Stimulated activated CD8-positive, alpha-beta memory T cell treated with anti-CD3 and anti-CD28 coated beads, Interleukin-7, amount 100 ng/mL, for 24 hours (primary cell): ENCODE measurements around the gene SMAD6.

Experiments
- DNase-seq: peaks from one replicate; pipeline ENCODE4 v3.0.0-alpha.2; 2020; ENCODE audit warnings: low read depth

The SMAD6 gene

DNA sequence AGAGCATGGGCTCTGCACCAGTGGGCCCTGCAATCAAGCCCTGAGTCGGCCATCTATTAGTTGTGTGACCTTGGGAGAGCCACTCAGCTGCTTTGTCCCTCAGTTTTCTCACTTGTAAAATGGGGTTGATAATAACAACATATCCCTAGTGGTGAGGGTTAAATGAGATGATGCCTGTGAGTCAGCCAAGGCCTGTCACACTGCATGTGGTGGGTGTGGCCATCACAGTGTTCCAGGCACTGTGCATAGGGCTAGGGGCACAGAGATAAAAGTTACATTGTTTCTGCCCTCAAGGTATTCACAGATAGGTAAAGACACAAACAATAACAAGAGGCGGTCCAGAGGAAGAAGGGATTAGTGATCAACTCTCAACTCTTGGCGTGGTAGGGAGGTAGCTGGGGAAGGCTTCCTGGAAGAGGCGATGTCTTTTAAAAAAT is 19.5 kb downstream of the SMAD6 start:
- no peak for DNase-seq

DNA sequence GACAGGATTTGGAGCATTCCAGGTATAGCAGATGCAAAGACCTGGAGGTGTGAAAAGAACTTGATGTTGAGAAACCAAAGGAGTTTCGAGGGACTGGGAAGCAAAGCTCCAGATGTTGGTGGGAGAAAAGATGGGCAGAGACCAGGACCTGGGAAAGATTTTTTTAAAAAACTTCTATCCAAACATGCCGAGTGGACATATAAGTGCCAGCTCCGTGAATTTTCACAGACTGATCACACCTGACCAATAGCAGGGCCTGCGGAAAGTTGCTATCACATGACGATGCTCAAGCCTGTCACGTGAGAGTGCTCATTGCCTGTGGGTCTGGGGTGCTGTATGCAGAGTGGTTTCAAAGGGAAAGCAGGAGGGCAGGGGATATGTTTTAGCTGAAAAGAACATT is 19.9 kb downstream of the SMAD6 start:
- no peak for DNase-seq

DNA sequence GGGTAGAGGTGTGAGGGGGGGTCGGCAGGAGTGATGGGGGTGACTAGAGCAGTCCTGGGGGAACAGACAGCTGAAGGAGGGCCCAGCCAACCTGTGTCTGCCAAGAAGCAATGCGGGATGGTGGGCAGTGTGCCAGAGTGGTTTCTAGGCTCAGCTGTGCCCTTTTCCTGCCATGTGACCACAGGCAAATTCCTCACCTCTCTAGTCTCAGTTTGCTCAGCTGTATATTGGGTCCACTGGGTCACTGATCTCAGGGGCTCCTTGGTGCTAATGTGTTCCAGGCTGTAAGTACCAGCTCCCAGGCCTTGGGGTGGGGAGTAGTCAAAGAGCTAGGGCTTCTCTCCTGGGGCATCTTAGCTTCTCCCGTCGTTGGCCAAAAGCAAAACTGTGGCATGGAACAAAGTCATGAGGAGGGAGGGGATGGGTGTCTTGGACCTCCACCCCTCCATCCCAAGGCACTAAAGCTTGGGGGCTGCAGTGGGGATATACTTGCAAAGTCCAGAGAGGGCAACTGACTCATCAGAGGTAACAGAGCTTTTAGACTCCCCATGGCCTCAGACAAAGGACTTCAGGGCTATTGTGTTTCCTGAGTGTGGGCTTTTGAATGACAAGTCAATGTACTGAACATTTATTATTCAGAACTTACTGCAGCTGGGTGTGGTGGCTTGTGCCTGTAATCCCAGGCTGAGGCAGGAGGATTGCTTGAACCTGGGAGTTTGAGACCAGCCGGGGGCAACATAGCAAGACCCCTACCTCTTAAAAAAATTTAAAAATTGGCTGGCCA is 20.9 kb downstream of the SMAD6 start:
- no peak for DNase-seq

DNA sequence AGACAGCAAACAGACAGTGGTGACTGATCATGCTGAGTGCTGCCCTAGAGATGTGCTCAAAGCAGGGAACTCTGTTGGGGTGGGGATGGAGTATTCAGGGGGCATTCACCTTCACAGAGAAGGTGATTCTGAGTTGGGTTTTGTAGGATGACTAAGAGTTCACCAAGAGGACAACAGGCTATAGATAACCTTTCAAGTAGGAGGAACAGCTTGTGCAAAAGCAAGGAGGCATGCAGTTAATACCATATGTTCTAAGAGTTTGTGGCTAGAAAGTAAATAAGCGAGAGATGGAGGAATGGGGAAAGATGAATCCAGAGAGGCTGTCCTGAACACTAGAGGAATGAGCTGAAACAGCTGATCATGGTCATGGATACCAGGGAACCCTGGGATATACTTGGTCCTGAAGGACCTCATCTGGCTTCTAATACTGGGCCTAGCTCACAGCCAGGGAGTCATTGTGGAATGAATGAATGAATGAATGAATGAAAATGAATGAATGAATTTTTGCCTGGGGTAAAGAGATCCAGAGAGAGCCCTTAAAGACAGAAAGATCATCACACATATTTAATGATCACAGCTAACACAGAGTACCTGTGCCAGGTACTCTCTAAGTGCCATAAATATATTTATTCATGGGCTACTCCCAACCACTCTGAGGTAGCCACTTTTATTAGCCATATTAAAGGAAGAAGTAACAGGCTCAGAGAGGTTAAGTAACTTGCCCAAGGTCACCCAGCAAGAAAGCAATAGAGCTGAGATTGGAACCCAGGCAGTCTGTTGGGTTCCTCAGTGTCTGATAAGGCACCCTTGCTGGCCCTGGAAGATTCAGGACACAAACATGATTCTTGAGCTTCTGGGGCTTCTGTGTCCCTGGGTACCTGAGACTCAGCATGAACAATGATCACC is 22.0 kb downstream of the SMAD6 start:
- no peak for DNase-seq

DNA sequence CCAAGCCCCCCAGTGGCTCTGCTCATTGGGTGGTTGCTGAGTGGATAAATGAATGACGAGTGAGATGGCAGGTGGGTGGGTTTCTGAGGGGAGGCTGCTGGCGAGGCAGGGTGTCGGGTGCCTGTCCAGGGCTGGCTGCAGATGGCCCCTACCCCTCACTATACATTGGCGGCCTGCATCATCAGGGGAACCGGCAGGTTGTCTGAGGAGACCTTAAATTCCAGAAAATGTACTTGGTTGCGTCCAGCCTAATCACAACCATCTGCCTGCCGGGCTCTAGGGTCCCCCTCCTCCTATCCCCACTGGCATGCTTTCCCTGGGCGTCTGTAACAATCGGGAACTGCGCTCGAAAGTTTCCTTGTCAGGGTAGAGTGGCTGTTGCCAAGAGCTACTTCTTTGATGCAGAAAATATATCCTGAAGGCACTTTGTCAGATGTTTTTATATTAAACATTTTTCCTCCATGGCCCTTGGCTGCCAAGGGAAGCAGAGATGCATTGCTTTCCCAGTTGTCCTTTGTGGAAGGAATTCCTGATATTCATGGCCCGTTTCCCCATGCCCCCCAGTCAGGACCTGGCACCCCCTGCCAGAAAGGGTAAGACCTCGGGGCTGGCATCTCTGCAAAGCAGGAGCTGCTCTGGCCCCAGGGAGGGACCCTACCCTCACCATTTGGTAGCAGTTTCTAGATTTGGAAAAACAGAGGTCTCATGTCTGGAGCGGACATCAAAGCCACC is 22.9 kb downstream of the SMAD6 start:
- no peak for DNase-seq

DNA sequence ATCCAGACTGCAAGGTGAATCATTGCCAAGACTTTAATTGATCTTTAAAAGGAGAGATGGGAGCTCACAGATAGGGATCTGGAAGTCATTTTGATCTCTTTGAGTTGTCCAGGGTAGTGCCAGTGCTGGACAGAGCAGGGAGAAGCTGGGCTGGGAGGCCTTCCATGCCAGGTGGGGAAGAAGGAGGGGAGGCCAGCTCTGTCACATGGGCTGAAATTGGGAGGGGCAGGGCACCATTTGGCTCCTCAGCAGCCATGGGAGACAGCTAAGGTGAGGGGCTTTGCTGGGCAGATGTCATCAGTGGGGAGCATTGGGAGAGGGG is 23.4 kb downstream of the SMAD6 start:
- no peak for DNase-seq

DNA sequence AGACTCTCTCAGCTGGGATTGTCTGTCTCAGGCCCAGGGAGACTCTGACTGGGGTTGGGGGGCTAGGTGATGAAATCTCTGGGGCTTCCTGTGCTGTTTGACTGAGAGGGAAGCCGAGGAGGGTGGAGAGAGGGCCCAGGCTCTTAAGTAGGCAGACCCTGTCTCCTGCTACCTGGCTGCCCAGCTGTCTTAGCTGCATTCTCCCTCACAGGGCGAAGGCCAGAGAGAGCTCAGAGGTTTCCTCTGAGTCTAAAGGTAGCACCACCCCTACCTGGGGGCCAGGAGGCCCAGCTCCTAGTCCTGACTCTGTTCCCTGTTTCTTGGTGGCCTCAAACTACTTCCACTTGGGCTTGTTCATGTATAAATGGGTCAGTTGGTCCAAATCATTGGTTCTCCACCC is 24.4 kb downstream of the SMAD6 start:
- no peak for DNase-seq

DNA sequence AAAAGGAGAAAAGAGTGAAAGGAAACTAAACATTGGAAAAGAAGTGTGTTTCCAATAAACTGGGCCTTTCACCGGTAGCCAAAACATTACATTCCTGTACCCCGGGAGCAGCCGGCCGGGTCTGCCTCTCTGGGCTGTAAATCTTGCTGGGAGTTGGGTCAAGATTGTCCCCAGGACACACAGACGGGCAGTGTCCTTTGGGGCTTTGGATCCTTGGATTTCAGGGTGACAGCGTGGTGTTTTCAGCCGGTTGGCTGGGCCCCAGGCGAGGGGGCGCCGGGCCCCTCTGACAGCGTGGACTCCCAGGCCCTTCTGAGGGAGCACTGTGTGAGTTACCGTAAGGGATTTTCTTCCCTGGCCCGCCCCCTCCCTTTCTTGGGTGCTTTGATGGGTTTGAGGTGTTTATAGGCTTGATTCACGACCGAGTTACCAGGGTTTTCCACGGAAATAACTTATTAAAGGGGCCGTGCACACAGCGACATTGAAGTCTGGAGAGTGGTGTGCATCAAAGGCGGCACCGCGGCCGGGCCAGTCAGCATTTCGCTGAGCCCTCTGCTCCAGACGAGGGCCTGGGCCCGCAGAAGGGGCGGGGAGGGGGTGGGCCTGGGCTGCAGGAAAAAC is 27.4 kb downstream of the SMAD6 start:
- no peak for DNase-seq

DNA sequence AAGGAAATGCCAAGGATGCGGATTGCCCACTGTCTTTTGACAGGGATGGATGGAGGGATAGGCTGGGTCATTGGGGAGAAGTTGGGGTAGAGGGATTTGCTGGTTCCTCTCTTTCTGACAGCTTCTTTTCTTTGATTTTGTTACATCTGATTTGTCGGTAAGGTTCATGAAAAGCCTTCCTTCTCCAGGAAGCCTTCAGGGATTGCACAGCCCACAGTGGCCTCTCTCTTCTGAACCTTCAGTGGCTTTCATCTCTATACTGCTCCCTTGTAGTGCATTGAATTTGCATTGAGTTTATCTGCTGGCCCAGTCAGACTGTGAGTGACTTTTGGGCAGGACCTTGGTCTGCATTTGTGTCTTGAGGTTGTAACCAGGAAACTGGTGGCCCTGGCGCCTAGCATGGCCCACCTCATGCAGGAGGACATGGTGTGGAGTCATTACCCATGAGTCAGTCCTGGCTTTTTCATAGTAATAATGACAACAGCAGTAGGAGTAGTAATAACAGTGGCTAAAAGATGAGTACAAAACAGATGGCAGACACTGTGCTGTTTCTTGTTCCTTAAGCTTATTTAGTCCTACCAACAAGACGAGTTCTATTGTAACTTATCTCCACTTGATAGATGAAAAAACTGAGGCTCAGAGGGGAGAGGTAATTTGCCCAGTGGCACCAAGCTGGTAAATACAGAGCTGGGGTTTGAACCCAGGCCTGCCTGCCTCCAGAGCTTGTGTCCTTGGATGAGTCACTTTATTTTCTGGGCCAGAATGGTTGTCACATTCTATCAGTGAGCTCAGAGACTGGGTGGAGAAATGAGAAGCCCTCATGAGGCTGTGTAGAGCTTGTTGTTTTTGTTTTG is 28.4 kb downstream of the SMAD6 start:
- DNase-seq: no peak

DNA sequence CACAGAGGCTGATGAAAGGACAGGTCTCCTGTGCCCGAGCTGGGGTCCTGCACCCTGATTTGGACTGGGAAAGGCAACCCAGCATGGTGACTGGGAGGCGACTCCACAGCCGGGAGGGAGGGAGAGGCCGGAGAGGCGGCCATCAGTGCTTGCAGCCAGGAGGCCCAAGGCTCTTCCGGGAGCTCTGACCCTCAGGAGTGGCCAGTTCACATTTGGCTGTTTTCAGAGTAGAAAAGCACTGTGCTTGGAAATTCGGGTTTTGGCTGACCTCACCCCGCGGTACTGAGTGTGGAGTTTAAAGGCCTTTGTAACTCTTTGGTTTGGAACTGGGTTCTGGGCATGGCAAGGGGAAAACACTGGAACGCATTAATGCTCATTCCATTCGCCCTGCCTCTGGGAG is 31.9 kb downstream of the SMAD6 start:
- no peak for DNase-seq

DNA sequence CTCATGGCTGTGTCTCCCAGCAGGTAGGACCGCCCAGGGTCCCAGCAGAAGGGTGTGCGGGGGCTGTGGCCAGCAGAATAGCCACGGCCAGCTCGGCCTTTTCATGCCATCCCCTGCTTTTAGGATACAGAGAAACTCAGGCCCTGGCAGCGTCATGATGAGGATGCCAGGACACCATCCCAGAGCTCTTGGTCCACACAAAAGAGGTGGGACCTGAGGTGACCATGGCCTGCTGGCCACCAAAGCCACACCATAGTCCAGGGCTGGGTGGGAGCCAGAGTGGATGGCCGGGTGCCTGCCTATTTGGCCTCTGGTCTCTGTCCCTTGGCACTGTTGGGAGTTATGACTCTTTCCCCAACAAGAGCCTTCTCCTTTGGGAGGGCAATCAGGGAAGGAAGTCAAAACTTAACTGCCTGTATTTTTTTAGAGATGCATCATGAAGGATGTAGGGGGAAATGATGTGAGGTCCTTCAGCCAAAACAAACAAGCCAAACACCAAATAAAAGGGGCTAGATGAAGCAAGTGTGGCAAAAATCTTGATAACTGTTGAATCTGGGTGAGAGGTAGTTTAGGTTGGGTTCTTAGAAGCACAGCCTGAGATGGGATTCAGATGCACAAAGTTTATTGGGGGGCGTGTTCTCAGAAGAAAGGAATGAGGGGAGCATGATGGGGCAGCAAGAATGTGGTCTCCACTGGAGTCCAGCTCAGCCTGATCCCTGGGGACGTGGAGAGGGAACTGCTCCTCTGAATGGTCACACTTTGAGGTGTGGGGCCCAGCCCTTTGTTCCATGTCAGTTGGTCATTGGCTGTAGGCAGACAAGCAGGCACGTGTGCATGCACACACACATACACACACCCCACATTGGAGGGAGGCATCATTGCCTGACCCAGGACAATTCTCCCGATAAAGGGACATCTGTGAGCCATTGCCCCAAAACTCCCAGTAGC is 33.2 kb downstream of the SMAD6 start:
- no peak for DNase-seq

DNA sequence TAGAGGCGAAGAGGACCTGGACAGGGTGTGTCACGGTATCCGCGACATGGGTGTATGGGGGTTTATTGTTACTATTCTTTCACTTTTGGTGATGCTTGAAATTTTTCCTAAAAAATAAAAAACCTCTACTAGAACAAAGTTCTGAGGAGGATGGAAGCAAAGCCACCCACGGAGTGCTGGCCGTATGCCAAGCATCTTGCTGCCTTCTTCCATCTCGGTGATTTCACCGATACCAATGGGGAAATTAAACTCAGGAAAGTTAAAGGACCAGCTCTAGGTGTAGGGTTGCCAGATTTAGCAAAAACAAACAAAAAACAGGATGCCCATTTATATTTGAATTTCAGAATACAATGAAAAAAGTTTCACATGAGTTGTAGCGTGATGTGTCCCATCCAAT is 33.9 kb downstream of the SMAD6 start:
- no peak for DNase-seq

DNA sequence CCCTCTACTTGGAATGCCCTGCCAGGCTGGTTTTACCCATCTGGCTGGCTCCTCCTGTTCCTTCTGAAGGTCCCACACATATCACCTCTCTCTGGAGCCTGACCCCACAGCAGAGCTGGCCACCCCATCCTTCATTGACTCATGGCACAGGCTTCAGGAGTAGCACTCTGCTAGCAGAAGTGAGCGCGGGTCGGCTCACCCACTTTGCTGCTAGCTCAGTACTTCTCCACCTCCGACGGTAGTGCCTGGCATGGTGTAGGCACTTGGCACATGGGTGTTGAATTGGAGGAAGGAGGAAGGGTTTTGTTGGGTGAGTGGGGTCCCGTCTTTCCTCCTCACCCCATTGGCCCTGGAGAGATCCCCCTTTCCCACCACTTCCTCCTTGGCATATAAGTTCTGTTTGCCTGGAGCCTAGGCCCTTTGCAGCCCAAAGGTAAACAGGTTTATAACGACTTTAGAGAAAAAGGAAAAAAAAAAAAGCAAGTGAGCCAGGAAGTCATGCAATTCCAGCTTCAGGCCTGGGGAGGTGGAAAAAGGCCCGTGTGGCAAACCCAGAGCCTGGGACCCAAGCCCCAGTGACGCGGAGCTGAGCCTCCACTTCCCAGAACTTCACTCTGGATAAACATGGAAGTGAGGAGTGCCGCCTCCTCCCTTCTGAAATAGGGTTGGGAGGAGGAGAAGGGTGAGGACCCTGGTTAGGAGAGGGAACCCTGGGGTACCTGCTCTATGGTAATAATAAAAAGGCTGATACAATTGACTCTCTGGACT is 35.4 kb downstream of the SMAD6 start:
- DNase-seq: no peak

DNA sequence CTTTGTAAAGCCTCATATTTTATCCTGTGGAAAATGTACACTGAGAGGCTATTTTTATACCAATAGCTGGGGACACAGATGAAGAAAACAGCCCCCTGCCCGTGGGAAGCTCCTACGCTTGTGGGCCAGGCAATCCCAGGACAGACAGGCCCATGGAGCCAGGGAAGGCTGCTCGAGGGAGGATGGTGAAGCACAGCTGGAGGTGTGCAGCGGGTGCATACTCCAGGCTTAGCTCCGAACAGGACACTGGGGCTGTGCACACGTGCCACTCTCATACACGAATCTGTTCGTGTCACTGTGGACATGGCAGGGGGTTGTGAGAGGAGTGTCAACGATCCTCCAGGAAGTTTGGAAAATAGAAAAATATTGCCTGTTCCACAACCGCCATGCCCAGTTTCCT is 36.1 kb downstream of the SMAD6 start:
- DNase-seq: no peak

DNA sequence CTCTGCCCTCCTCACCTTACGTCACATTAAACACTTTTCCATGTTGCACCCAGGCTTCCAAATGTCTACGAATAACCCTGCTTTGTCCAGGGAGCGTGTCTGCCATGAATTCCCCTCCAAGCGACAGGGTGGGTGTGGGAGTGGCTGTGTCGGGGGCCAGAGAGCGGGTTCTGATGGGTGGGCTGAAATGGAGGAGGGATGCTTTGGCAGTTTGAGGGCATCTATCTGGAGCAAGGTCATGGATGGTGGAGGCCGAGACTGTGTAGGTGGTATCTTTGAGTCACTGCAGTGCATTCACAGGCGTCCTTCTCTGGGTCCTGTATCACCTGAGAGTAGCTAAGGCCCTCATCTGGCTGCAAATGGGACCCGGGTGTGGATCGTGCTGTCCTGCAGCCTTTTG is 36.6 kb downstream of the SMAD6 start:
- DNase-seq: no peak

DNA sequence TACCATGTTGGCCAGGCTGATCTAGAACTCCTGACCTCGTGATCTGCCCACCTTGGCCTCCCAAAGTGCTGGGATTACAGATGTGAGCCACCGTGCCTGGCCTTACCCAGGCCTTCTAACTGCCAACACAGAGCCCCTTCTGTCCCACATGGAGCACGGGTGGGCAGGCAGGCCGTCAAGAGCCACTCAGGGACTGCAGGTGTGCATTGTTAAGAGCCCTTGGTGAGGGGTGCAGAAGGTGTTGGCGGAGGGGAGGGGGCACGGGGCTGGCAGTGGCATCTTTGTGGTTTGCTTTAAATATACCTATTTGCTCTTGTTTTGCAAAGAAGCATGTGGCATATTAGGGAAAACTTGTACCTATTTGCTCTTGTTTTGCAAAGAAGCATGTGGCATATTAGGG is 37.3 kb downstream of the SMAD6 start:
- DNase-seq: no peak

DNA sequence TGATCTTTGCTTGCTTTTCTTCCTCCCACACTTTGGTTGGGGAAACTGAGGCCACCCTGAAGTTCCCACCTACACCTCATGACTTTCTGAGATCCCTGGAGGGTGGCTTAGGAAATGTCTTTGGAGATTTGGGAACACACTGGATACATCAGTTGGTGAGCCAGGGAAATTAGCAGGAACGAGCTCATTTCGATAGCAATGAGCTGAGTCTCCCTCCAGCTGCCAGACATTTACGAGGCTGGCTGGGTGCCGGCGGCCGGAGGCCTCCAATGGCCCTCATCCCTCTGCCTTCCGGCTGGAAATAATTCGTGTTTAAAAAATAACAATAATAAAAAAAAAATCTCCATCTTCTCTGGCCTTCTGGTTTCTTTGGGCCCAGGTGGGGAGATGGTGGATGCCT is 38.8 kb downstream of the SMAD6 start:
- DNase-seq: no peak

DNA sequence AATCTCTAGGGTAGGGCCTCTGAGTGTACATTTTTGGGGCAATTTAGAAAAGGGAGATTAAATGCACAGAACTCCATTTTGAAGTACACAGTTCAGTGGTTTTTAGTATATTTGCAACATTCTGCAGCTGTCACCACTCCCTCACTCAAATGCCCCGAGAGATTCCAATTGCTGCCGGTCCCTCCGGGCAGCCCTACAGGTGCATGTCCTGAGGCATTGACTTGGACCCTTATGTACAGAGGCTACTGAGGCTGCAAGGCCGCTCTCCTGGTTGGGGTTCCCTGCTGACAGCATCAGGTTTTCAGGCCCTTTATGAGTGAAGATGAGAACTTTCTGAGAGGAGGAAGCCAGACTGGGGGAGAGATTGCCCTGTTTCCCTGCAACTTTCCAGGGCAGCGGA is 39.6 kb downstream of the SMAD6 start:
- no peak for DNase-seq

DNA sequence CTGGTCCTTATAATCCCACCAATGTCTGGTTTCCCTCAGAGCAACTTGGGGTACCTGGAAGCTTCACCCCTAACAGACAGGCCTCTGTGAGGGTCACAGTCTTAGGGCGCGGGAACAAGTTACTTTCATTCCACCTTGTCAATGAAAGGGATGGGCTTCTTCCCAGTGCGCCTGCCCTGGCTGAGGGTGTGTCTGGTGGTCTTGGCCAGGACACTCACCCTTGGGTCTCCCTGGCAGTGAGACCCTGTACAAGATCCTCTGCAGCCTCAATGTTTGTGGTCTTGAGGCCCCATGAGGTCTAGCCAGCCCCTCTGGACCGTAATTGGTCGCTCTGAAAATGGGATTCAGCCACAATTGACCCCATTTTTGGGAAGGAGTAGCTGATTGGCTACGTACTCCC is 40.2 kb downstream of the SMAD6 start:
- no peak for DNase-seq

DNA sequence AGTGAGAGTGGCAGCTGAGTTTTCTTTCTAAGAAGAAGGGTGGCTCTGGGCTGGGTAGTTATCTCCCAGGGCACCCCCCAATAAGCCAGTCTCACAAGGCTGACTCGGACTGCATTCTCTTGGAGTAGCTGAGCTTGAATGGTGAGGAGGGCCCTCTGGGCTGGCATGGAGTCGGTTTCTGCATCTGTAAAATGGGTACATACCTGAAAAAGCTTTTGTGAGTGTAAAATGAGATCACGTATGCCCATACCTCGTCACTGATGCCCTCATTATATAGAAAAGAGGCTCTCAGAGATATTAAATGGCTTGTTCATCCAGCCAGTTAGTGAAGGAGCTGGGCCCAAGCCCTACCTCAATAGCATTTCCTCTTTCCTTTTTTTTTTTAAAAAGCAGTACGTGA is 41.2 kb downstream of the SMAD6 start:
- no peak for DNase-seq
